Measurements from ENCODE around the gene KIF1A. TPM values are rescaled to one million over a fixed set of nuclear protein-coding genes. Genes with fewer than 3 reads are reported as not detected.
A peak's percentile ranks its signal among the peaks of the same experiment; 100 is the strongest.
"Not testable (repeated sequence)": the region's sequence is repeated elsewhere in the genome, so short reads cannot be mapped to it uniquely, and the experiment has no call there.

KIF1A gene
- total RNA-seq, 4 donors from 2014 or later = 1.7 to 4.1 (median 3.4) TPM

DNA sequence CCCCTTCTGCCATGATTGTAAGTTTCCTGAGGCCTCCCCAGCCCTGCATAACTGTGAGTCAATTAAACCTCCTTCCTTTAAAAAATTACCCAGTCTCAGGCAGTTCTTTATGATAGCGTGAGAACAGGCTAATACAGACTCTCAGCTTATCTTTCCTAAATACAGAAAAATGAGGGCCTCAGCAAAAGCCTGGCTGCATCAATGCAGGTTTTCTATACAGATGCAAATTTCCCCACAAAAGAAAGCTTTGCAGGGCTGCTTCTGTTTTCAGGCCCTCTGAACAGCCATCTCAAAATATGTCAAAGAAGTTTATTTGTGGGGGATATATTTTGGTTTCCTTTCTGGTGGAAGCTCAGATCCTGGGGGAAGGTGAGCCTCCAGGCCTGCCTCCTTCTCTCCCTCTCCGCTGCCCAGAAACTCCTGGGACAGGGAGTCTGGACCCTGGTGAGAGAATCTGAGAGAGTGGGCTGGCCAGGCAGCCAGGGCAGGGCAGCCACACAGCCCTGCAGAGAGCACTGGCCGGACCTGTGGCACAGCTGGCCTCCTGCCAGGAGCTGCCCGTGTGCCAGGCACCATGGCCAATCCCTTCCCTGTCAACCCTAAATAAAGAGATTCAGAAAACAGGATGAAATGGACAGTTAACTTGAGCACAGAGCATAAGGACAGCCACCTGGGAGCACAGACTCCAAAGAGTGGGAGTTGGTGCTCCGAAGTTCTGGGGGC is 27.0 kb upstream of the KIF1A start:
- intact Hi-C loops (cut with DNase I) = no loop called here
- H3K36me3 ChIP-seq = no peaks in the 10 kb centered on the region
- WGBS = 76% methylated on average over 5 of the region's 5 CpGs
- no peak for DNase-seq (ENCODE audit: extremely low spot score)
- H3K27ac ChIP-seq (replicated peaks in 1 of 4) = no peak overlapping the region
- no peak overlapping the region for H3K4me3 ChIP-seq
- H3K4me1 ChIP-seq = no peaks in the 10 kb centered on the region
- no peak for TF ChIP-seq EP300 (IDR thresholded peaks at IDR 0.05)
- no peak for TF ChIP-seq POLR2A (IDR thresholded peaks at IDR 0.05; ENCODE audit: low read depth)
- TF ChIP-seq, protein P1, sequence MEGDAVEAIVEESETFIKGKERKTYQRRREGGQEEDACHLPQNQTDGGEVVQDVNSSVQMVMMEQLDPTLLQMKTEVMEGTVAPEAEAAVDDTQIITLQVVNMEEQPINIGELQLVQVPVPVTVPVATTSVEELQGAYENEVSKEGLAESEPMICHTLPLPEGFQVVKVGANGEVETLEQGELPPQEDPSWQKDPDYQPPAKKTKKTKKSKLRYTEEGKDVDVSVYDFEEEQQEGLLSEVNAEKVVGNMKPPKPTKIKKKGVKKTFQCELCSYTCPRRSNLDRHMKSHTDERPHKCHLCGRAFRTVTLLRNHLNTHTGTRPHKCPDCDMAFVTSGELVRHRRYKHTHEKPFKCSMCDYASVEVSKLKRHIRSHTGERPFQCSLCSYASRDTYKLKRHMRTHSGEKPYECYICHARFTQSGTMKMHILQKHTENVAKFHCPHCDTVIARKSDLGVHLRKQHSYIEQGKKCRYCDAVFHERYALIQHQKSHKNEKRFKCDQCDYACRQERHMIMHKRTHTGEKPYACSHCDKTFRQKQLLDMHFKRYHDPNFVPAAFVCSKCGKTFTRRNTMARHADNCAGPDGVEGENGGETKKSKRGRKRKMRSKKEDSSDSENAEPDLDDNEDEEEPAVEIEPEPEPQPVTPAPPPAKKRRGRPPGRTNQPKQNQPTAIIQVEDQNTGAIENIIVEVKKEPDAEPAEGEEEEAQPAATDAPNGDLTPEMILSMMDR (IDR thresholded peaks at IDR 0.05) = no peak
- no peak for TF ChIP-seq POLR2AphosphoS5 (IDR thresholded peaks at IDR 0.05)
- H3K27me3 ChIP-seq = peaks cover 0 to 21% (median 2%) of the 10 kb centered on the region in 4 donors
- H3K9me3 ChIP-seq = no peaks in the 10 kb centered on the region

DNA sequence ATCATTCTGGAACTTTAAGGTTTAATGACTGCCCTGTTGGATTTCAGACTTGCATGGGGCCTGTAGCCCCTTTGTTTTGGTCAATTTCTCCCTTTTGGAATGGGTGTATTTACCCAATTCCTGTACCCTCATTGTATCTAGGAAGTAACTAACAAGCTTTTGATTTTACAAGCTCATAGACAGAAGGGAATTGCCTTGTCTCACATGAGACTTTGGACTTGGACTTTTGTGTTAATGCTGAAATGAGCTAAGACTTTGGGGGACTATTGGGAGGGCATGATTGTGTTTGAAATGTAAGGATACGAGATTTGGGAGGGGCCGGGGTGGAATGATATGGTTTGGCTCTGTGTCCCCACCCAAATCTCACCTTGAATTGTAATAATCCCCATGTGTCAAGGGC is 26.3 kb upstream of the KIF1A start:
- H3K9me3 ChIP-seq; intact Hi-C loops (cut with DNase I); H3K36me3 ChIP-seq; H3K4me3 ChIP-seq; DNase-seq (ENCODE audit: extremely low spot score); H3K4me1 ChIP-seq; H3K27ac ChIP-seq (replicated peaks in 1 of 4): not testable (repeated sequence)
- WGBS = 81% methylated on average over 2 of the region's 2 CpGs
- H3K27me3 ChIP-seq = peaks cover 0 to 22% (median 0%) of the 10 kb centered on the region in 4 donors

DNA sequence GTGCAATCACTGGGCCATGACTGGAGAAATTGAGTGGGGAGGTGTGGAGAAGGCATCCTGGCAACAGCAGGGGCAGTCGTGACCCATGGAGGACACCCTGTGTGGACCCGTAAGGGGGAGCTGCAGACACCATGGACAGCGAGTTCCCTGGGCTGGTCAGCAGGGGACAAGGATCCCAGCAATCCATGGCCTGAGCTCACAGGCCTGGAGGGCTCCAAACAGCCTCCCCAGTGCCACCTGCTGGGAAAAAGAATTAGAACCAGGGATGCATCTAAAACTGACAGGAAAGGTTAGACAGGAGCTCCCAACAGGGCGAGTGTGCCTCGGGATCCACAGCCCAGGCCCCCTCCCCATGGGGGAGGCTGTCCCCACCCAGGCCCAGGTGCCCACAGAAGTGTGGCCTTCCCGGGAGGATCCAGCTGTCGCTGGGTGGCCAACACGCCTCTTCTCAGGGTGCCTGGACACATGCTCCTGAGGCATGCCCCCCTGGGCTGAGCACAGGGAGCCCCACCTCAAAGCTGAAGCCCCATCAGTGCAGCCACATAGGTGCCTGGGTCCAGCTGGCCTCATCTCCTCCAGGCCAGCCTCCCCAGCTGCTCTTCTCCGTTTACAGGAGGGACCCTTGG is 20.5 kb upstream of the KIF1A start:
- intact Hi-C loops (cut with DNase I) = no loop called here
- Histone ChIP-seq H3K4me1 (peaks cover 0 to 7% (median 2%) of the 10 kb centered on the region in 4 donors), H3K27me3 (peaks cover 0 to 27% (median 3%) of the 10 kb centered on the region in 4 donors), H3K36me3 (no peaks in the 10 kb centered on the region), H3K4me3 (no peak overlapping the region), H3K27ac (replicated peaks in 1 of 4) (no peak overlapping the region), H3K9me3 (no peaks in the 10 kb centered on the region)
- no peak for TF ChIP-seq POLR2A (IDR thresholded peaks at IDR 0.05; ENCODE audit: low read depth)
- TF ChIP-seq, protein P1 (IDR thresholded peaks at IDR 0.05) = peak; percentile 20 to 48 (median 32)
- 22% methylated on average over 4 of the region's 9 CpGs for WGBS
- DNase-seq (ENCODE audit: extremely low spot score) = no peak

DNA sequence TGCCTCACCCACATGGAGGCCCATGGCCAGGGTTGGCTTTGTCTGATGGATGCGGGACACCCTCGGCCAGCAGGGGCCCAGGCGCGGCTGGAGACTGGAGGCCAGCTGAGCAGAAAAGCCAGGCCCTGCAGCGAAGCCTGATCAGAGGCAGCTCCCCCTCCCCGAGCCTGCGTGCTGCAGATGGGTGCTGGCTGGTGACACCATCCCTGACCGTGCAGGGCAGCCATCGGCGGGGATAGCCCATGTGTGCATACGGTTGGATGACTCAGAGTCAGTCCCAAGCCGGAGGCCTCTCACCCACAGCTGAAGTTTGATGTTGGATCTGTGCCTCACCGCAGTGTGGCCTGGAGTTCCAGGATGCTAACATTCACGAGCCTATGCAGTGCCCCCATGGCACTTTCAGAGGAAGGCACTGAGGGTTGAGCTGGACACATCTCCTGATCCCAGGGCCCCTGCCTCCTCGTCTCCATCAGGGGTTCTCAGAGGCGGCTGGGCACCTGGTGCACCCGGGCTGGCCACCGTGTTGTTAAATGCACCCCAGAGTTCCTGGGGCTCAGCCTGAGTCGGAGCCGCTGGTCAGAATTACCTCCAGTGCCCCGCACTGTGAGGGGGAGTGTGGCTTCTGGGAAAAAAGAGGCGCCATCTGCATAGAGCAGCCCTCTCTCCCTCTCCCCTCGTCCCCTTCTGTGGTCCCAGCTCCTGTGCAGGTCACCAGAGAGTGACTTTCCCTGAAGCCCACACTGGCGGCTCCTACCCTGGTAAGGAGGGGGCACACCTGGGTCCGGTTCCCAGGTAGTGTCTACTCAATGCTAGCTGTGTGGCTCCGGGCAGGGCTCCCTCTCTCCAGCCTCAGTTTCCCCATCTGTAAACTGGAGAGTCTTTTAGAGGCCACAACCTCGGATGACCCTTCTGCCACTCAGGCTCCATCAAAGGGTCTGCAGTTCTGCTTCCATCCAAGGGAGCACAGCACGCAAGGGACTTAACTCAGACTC is 19.4 kb upstream of the KIF1A start:
- Histone ChIP-seq H3K4me3 (no peak overlapping the region), H3K9me3 (no peaks in the 10 kb centered on the region), H3K27me3 (peaks cover 0 to 27% (median 3%) of the 10 kb centered on the region in 4 donors), H3K4me1 (peaks cover 0 to 7% (median 2%) of the 10 kb centered on the region in 4 donors), H3K36me3 (no peaks in the 10 kb centered on the region), H3K27ac (replicated peaks in 1 of 4) (no peak overlapping the region)
- intact Hi-C loops (cut with DNase I) = loop anchor here (10.0 kb wide), 1 partner anchor 325 kb away; no protein-coding TSS in a partner anchor
- WGBS = 89% methylated on average over 17 of the region's 28 CpGs
- TF ChIP-seq EP300 (IDR thresholded peaks at IDR 0.05) = no peak
- no peak for TF ChIP-seq POLR2A (IDR thresholded peaks at IDR 0.05; ENCODE audit: low read depth)
- TF ChIP-seq POLR2AphosphoS5 (IDR thresholded peaks at IDR 0.05) = no peak
- TF ChIP-seq, protein P1 (IDR thresholded peaks at IDR 0.05) = no peak
- no peak for DNase-seq (ENCODE audit: extremely low spot score)
